NOMO-1 treated with DMSO at 0.1 percent for 48 hours (cell line): Measurements from ENCODE around the gene PGRMC2.

Experiments
- DNase-seq: peaks from one replicate; lab custom pipeline; 2025; ENCODE audit not compliant: unreplicated experiment; lab: John Stamatoyannopoulos, UW

PGRMC2 gene

DNA sequence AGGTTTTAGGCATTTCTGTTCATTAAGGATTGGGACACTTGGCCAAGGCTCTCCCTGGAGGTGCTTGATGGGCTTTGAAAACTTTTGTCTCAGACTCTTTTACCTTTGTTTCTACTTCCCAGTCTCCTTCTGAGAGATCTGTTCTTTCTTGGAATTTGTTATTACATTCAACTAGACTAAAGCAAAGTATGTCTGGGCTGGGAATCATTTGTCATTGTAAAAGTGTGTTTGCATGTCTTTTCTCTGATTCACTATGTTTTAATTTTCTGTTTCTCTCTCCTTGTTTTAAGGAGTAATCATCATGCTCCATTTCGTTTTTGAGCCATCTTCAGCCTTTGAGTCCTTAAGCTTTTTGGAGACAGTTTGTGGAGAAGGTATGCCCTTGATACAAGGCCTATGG is 12.2 kb upstream of the PGRMC2 start:
- DNase-seq: no peak

DNA sequence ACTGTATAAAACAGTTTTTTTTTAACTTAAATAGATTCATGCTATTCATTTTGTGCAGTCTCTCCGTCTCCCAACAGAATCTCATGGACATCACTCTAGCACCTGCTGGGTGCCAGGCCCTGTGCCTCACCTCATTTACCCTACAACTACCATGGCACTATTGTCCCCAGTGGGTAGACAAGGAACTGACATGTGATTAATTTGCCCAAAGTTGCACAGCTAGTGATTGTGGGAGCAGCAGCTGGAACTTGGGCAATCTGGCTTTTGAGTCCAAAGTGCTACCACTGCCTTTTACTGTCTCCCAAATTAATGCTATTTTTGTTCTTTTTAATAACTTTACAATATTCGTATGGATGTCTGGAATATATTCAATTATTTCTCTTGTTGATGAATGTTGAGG is 11.2 kb upstream of the PGRMC2 start:
- DNase-seq: no peak

DNA sequence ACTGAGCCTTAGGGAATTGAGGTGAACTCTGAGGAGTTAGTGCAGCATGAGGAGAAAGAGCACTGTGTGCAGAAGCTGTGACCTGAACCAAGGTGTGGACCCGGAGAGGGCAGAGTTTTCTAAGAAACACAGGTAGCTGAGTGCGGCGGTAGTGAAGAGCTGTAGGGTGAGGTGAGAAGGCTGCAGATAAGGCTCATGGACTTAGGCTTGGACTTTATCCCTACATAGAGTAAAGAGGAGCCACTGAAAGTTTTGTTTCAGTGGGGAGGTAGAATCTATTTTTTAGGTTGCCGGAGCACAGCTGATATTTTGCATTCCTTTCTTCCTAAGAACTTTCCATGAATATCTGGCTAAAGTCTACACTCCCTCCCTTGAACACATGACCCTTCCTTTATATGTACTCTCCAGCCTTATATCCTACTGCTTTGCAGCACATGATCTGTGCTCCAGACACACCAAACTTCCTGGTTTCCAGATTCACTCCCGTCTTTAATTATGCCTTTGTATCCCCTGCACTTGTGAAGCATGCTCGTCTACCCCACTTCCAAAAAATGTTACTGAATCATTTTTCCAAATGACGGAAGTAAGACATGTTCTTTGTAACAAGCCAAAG is 10.6 kb upstream of the PGRMC2 start:
- DNase-seq: no peak

DNA sequence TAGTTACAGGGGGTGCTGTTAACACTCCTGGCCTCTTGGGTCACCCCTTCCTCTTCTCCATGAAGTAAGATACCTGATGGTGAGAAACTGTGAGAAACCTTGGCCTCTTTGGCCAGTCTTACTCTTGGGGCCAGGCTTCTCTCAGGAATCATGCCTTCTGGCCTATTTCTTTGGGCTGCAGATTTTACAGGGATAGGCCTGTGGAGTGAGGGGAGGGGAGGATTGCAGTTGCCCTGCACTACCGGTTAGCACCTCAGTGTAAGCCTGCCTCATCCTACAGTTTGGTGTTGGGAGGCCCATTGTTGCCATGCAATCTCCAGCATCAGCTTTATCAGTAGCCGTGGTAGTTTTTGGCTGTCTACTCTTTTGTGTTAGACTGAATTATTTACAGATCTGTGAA is 7.6 kb upstream of the PGRMC2 start:
- DNase-seq: no peak

DNA sequence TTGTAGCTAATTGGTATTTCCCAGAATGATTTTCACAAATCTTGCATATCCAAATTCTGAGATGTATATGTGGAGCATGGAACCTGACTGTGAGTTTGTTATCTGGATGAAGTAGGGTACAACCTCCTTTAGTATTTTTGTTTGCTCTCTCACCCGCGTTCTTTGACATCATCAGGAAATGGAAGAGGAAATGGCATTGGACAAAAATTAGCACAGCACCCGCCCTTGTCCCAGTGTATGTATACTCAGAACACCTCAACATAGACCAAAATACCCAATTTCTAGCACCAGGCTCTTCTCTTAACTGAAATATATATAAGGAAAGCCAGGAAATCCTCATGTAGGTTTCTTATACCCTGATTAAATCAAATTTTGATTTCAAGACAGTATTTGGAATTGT is 6.9 kb upstream of the PGRMC2 start:
- DNase-seq: no peak

DNA sequence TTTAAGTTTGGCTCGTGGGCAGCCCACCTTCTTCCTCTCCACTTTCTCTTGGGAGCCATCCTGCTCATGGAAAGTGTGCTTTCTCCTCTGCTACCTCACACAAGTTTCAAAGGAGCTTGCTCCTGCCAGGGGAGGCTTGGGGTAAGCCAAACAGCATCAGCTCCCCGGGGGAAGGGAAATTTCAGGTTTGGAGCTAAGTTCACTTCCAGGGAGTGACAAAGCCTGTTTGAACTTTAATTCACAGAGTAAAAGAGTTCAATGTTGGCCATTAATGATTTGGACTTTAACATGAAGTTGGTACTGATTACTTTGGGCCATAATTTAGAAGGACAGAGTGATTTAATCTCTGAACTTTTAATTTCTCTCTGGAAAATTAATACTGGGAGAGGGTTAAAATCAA is 4.7 kb upstream of the PGRMC2 start:
- no peak for DNase-seq

DNA sequence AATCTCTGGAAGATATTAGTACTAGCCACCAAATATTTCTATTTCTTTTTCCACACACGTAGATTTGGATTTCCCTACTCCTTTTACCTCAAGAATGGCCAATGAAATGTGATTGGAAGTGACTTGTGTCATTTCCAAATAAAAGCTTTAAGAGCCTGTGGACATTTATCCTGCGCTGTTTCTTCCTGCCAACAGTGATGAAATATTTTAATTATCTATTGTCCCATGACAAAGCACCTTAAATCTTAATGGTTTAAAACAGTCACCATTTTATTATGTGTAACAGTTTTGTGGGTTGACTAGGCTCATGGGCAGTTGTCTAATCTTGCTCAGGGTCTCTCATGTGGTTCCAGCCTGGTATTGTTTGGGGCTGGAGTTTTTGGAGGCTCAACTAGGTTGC is 3.5 kb upstream of the PGRMC2 start:
- DNase-seq: no peak

DNA sequence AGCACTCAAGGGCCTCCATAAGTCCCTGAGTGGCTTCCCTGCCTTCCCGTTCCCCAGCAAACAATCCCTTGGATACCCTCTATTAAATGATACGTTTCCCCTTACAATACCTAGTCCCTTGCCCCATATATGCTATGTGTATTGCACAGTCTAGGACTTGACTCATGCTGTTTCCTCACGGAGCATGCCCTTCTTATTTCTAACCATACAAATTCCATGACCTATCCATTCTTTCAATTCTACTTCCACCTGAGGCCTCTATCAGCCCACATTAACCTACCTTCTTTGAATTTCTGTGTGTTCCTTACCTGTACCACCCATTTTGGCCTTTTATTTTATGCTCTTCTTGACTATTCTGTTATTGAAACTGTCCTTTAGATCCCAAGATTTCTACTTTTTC is 2.9 kb upstream of the PGRMC2 start:
- no peak for DNase-seq

DNA sequence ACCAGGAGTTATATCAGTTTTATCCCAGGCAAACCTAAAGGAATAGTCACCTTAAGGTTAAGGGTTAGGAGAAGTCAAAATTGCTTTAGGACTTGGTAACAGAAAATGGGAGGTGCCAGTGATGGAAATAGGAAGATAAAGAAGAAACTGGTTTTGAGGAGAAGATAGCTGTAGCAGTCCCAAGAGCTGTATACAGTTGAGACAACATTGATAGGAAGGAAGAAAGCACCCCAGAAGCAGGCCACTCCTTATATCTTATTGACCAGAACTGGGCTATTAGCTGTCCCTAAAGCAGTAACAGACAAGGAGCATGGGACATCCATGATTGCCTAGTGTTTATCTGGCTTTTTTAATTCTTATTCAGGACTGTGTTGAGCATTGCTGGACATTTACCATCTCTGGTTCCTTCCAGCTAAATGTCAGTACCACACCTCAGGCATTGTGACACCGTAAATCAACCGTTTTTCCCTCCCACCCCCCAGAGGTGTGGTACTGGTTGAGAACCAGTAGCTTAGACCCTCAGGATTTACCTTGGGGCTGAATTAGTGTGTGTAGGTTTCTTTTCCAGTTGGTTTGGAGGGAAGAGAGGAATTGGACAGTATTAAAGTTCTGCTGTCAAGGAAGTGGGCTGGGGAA is 2.0 kb upstream of the PGRMC2 start:
- no peak for DNase-seq

DNA sequence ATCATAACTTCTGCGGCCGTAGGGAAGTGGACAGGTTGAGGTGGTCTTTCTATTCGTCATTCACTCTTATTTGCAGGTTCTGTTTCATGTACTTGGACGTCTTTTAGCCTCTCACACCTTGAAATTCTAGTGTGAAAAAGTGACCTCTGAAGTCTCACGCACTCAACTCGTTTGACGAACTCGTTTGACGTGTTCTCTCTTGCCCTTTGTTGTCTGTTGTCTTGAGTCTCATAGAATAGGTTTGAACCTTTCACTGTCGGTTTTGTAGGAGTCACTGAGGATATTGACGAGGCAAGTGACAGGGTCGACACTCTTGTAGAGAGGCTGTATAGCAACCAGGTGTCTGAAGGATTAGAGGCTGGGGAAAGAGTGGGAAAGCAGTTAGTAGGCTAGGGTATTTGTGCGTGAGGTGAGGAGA is 1.1 kb upstream of the PGRMC2 start:
- DNase-seq: peak; percentile 28

DNA sequence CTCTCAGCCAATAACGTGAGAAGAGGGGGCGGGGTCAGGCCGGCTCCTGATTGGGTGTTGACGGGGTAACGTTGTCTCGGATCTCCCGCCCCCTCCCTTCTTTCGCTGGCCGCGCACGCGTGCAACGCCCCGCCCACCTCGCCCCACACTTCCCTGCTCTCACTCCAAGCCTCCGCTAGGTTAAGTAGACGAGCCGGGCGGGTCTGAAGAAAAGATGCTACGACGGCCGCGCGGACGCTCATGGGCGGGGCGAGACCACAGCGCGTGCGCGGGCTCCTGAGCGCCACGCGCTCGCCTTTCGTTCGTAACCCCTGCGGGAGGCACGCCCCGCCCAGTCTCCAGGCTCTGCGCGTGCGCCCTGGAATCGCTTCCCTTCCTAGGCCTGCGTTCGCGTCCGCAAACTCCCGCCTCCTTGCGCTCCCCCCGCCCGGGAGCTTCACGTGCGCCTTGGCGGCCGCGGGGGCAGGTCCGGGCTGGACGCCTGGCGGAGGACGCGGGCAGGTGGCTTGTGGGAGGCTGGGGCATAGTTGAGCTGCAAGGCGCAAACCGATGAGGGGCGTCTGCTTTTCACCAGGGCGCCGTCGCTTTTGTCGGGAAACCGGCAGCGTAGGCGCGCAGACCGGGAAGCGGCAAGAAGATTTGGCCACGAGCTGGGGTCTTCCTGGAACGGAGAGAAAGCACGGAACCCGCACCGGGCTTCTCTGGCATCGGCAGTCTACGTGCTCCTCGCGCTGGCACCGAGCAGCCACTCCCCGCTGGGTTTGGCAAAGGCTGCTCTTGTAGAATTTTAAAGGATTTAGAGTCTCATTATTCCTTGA is 467 bp upstream of the PGRMC2 start:
- peak; percentile 96 for DNase-seq

DNA sequence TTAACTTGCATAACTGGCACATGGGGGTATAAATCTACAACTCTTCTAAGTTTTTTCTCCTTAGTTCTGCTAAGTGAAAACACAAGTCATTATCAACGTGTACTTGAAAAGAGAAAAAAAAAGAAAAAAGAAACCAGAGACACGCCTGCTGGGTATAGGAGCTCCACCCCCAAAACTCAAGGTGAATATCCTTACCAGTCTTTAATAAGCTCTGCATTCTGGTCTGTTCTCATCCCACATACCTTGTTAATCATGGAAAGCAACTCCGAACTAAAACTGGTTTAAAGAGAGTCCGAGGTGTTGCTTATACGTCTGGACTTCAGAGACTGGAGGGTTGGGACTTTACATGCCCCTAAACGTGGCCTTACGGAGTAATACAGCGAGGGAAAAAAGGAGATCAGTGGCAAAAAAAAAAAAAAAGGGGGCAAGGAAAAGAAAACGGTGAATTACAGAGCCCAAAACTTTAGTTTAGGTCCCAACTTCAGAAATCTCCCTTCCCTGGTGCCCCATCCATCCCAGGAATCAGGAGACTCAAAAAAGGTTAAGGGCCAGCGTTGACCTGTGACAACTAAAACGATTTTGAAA is 1.0 kb downstream of the PGRMC2 start:
- peak; percentile 69 for DNase-seq

DNA sequence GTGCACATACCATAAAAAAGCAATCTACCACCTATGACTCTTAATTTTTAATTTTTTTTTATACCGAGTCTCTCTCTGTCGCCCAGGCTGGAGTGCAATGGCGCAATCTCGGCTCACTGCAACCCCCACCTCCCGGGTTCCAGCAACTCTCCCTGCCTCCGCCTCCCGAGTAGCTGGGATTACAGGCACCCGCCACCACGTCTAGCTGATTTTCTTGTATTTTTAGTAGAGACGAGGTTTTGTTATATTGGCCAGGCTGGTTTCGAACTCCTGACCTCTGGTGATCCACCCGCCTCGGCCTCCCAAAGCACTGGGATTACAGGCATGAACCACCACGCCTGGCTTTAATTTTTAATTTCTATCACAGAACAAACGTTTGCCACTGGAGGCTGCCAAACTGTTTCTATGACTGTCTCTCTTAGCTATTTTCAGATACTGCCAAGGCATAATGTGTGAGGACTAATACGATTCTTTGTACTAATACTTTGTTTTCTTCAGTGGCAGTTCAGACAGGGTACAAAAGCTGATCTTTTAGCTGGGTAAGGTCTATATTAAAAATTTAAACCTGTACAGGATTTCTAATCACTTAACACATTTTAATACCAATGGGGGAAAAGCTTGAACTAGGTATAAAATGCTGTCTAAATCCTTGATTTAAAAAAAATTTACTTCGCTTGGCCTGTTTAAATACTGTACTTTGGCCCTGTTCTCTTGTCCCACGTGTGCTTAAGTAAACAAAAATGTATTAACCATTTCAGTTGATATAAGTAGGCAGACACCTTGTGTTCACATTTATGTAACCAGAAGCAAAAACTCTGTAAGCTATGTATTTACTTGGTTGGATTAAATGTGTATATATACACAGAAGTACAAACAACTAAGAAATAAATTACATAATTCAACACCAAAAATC is 2.3 kb downstream of the PGRMC2 start:
- no peak for DNase-seq

DNA sequence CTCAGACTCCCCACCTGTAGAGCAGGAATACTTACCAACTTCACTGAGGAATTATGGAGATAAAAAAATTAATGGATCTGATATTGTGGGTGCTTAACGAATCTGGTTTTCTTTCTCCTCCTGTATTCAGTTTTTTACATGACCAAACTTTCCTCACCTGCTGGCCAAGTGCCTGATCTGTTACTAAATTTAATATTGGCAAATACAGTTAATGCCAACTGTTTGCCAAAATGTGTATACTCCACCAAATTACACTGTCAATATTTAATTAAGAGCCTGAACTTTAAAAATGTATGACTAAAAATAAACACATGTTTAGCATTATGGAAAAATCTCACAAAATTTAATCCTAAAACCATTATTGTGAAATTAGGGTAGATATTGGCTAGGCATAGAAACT is 3.3 kb downstream of the PGRMC2 start:
- DNase-seq: no peak

DNA sequence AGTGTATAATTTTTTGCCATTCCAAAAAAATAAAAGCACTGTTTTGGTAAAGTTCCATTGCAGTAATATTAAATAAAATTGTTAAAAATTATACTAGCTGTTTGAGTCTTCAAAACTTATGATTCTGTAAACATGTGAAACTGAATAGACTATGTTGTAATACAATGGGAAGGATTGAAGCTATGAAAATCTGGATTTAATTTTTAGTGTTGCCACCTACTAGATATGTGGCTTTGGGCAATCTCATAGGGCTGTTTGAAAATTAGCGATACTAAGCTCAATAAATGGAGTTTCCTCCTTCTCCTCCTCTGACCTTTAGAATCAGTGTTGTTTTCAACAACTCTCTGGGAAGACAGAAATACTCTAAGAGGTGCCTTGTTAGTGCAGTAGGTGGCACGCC is 4.5 kb downstream of the PGRMC2 start:
- DNase-seq: no peak

DNA sequence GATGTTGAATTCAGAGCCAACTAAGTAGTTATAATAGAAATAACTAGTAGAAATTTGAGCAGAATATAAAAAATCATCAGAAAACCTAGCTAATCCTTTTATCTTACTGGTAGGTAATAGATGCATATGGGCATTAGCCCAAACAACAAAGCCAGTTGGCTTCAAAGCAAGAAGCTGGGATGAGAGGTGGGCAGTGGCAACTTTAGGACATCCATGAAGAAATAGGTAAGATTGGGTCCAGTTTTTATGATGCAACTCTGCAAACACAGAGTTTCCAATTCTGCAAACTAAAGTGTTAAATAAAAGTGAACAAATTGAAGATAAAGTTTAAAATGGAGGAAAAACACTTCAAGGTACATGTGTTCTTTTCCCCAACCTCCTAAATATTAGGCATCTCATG is 5.1 kb downstream of the PGRMC2 start:
- no peak for DNase-seq

DNA sequence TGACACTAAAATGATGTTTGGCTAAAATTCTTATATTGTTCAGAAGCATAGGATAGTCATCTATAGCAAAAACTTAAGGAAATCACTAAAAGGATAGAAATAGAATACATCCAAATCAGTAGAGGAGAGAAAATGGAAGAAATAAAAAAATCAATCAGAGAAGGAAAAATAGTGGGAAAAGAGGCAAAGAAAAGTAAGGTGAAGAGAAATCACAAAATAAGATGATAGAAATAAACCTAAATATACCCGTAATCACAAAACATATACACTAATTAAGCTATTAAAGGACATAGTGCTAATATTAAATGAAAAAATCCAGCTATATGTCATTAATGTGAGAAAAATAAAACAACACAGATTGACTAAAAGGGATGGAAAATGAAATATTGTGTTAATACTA is 6.3 kb downstream of the PGRMC2 start:
- no peak for DNase-seq

DNA sequence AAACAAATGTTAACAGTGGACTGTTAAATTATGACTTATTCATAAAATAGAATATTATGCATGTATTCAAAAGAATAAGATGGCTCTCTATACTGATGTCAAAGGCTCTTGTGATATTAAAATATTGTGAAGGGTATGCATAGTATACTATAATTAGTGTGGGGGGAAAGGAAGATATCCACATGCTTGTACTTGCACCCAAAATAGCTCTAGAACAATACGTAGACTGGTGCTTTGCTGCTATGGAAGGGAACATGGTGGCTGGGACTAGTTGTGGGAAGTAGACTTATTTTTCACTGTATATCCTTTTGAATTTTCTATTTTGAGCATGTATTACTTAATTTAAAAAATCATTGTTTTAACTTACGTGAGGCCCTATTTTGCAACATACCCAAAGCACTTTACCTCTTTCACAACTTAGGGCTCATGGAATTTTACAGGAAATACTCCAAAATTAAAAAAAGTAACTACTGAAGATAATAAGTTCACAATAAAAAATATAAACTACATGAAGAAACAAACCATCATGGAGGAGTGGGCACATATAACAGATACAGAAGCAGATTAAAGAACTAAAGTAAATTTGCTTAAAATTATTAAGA is 7.9 kb downstream of the PGRMC2 start:
- no peak for DNase-seq

DNA sequence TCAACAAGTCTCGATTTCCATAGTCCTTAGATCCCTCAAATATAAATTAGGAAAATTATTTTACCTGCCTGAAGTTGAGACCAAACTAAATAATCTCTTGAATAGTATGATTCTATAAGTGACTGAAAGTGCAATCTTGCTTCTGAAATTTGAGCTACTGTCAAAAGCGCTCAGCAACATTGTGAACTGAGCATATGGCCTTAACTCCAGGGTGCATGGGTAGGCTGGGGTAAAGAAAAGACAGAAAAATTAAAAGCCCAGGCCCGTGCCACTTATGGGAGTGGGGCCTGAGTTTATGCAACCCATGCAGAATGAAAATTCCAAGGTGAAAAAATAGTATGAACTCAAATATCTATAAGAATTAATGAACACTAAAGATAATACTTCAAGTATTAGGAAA is 9.8 kb downstream of the PGRMC2 start:
- no peak for DNase-seq

DNA sequence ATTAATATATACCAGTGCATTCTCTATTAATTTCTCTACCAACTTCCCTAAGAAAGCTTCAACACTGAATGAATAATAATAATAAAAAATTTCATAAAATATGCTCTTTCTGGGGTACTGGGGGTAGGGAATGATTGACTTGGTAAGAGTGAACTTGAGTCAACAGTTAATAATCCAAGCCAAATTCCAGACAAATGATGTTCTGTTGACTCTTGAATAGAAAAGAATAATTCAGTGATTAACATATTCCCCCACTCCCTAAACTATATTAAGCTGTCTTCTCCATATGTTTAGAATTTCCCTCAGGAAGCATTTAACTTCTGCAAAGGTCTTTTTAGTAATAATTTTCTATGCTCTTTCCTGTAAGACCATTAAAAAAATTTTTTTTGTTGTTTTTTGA is 12.3 kb downstream of the PGRMC2 start:
- no peak for DNase-seq

DNA sequence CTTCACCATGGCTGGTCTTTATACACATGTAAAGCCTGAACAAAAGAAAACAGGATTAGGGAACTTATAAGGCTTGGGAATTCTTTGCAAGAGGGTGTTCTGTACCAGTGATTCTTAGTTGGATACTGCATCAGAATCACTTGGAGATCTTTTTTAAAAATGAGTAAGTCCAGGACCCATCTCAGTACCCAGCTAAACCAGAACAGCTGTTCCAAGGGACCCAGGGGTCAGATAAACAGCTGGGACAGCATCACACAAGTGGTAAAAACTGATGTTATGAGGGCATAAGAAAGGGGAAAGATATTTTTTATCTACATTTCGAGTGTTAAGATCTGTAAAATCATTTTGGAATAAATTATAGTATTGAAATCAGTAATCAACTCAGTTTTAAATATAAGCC is 16.1 kb downstream of the PGRMC2 start:
- no peak for DNase-seq
